Uterus (tissue), 2 donors: Measurements from ENCODE around the gene SMIM7.

ENCODE experiments used
- CTCF ChIP-seq, 4 experiments: fragments of 200-600 bp in 2 of 4; fragments of 450-650 bp in 2 of 4; sonication (generic) in 2 of 4; IDR thresholded peaks; one replicate each; pipeline ENCODE4 v1.5.1; 2016 to 2019; ENCODE audit warnings: antibody characterized with exemption in 4 of 4, mild to moderate bottlenecking in 2 of 4, moderate library complexity in 1 of 4
- POLR2A ChIP-seq, 2 donors: fragments of 450-650 bp; IDR thresholded peaks; one replicate each; pipeline ENCODE4 v1.6.1; 2016; ENCODE audit warnings: antibody characterized with exemption in 2 of 2, mild to moderate bottlenecking in 1 of 2, moderate library complexity in 1 of 2

DNA sequence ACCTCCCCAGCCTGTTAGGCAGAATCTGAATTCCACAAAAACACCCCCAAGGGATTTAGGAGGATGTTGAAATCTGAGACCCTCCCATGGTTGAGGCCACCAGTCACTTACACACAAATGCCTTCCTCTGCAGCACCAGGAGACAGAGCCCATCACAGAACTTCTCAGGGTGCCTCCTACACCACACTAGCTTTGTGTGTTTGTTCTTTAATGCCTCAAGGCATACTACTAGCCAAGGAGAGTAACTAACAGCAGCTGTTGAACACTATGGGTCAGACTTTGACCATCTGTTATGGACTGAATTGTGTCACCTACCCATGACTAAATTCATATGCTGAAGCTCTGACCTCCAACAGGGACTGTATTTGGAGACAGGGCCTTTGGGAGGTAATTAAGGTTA lies 22.4 kb downstream of the SMIM7 start:
- TF ChIP-seq CTCF (IDR thresholded peaks at IDR 0.05) (no peak), POLR2A (IDR thresholded peaks at IDR 0.05) (no peak)
